Hepatocyte (in vitro differentiated cells): ENCODE measurements around the gene AKAP13.

Source experiments
- EZH2 ChIP-seq: fragments of 200-600 bp; sonication (generic); IDR thresholded peaks from 2 replicates; pipeline ENCODE4 v1.6.1; 2016; ENCODE audit warnings: antibody characterized with exemption, mild to moderate bottlenecking, borderline replicate concordance
- EZH2phosphoT487 ChIP-seq: fragments of 200-600 bp; sonication (generic); IDR thresholded peaks from one replicate; pipeline ENCODE4 v1.6.1; 2018; ENCODE audit warnings: antibody characterized with exemption, mild to moderate bottlenecking, low read depth, moderate library complexity; ENCODE audit not compliant: unreplicated experiment, severe bottlenecking
- TF ChIP-seq, protein P1 (sequence below): fragments of 200-600 bp; sonication (generic); IDR thresholded peaks from 2 replicates; pipeline ENCODE4 v1.5.1; 2016; ENCODE audit warnings: antibody characterized with exemption, mild to moderate bottlenecking; ENCODE audit not compliant: poor library complexity

GRCh38 chr15:85722374-85723152 is 342.2 kb downstream of the AKAP13 start:
- TF ChIP-seq, protein P1, sequence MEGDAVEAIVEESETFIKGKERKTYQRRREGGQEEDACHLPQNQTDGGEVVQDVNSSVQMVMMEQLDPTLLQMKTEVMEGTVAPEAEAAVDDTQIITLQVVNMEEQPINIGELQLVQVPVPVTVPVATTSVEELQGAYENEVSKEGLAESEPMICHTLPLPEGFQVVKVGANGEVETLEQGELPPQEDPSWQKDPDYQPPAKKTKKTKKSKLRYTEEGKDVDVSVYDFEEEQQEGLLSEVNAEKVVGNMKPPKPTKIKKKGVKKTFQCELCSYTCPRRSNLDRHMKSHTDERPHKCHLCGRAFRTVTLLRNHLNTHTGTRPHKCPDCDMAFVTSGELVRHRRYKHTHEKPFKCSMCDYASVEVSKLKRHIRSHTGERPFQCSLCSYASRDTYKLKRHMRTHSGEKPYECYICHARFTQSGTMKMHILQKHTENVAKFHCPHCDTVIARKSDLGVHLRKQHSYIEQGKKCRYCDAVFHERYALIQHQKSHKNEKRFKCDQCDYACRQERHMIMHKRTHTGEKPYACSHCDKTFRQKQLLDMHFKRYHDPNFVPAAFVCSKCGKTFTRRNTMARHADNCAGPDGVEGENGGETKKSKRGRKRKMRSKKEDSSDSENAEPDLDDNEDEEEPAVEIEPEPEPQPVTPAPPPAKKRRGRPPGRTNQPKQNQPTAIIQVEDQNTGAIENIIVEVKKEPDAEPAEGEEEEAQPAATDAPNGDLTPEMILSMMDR, result no peak
- TF ChIP-seq EZH2phosphoT487, result no peak
- no peak for TF ChIP-seq EZH2
